CD4-positive, alpha-beta T cell (primary cell): ENCODE data around the gene FNDC3B. TPM values are rescaled to one million over a fixed set of nuclear protein-coding genes. Genes with fewer than 3 reads are reported as not detected.

Experiments used
- ATAC-seq: fragments of 200-7000 bp; cut with Tn5 transposase; one replicate; pipeline ENCODE4 v1.10.0; 2022; ENCODE audit warnings: mild to moderate bottlenecking; ENCODE audit not compliant: poor library complexity
- CTCF ChIA-PET: fragments of 350-600 bp; sonication (Branson Sonifier 250); formaldehyde crosslinking; loops from one replicate; lab custom pipeline; 2021; ENCODE audit warnings: antibody characterized with exemption, inconsistent platforms; lab: Charles Lee
- POLR2A ChIA-PET: fragments of 350-600 bp; sonication (Branson Sonifier 250); formaldehyde crosslinking; loops from one replicate; lab custom pipeline; 2021; ENCODE audit warnings: antibody characterized with exemption, inconsistent platforms; lab: Charles Lee
- DNase-seq, 14 experiments: peaks; one replicate each; pipeline ENCODE4 v3.0.0-alpha.2; 2013 to 2020; ENCODE audit warnings: mixed read lengths in 2 of 14
- H3K27ac ChIP-seq, 2 donors: one replicate each; pipeline versions ENCODE4 v1.5.1 to v1.7.0; 2013; ENCODE audit warnings: low read length in 2 of 2, low read depth in 1 of 2, mild to moderate bottlenecking in 1 of 2
- H3K27me3 ChIP-seq, 2 experiments: 1 replicate in 1 of 2; 2 replicates in 1 of 2; pipeline versions ENCODE4 v1.6.1 to v1.7.0; 2013; ENCODE audit warnings: low read length in 2 of 2, control low read depth in 1 of 2, mild to moderate bottlenecking in 1 of 2, moderate library complexity in 1 of 2; ENCODE audit not compliant: insufficient read depth in 2 of 2, control insufficient read depth in 1 of 2
- H3K36me3 ChIP-seq: one replicate; pipeline ENCODE4 v1.6.1; 2013; ENCODE audit warnings: low read length, control low read depth; ENCODE audit not compliant: insufficient read depth
- H3K4me1 ChIP-seq: one replicate; pipeline ENCODE4 v1.6.1; 2013; ENCODE audit warnings: low read length, control low read depth; ENCODE audit not compliant: insufficient read depth
- H3K4me3 ChIP-seq: one replicate; pipeline ENCODE4 v1.5.1; 2013; ENCODE audit warnings: mild to moderate bottlenecking, low read length, moderate library complexity
- H3K9me3 ChIP-seq, 2 experiments: 1 replicate in 1 of 2; 2 replicates in 1 of 2; pipeline versions ENCODE4 v1.6.1 to v1.7.0; 2013; ENCODE audit warnings: low read length in 2 of 2, mild to moderate bottlenecking in 2 of 2, control low read depth in 1 of 2, moderate library complexity in 1 of 2; ENCODE audit not compliant: control insufficient read depth in 1 of 2, insufficient read depth in 1 of 2
- H3K27ac Mint-ChIP-seq: one replicate; pipeline ENCODE4 v1.8.0; 2020; ENCODE audit warnings: mixed read lengths
- H3K27me3 Mint-ChIP-seq: one replicate; pipeline ENCODE4 v1.8.0; 2021; ENCODE audit warnings: mixed read lengths
- H3K36me3 Mint-ChIP-seq: one replicate; pipeline ENCODE4 v1.8.0; 2021; ENCODE audit warnings: low read depth, mixed read lengths
- H3K4me1 Mint-ChIP-seq: one replicate; pipeline ENCODE4 v1.8.0; 2021; ENCODE audit warnings: low read depth, mixed read lengths
- H3K4me3 Mint-ChIP-seq: one replicate; pipeline ENCODE4 v1.8.0; 2020; ENCODE audit warnings: mild to moderate bottlenecking, mixed read lengths
- H3K9me3 Mint-ChIP-seq: one replicate; pipeline ENCODE4 v1.8.0; 2020; ENCODE audit warnings: mixed read lengths
- intact Hi-C, 2 experiments: fragments of 100-400 bp; cut with DNase I in 1 of 2; cut with micrococcal nuclease in 1 of 2; formaldehyde crosslinking; loops; one replicate each; pipeline versions ENCODE4 v1.15.1 to v1.9.0; 2023 to 2025; cut with DNase I, micrococcal nuclease
- total RNA-seq, 174 experiments: library from RNA in 2 of 174; stranded (reverse) in 2 of 174; gene quantifications; one replicate each; pipeline ENCODE4 v1.2.3 and lab custom pipeline; 2021 to 2026
- TF ChIP-seq, protein P1 (sequence below): fragments of 200-600 bp; IDR thresholded peaks from one replicate; pipeline ENCODE4 v1.8.0; 2022; ENCODE audit warnings: antibody characterized with exemption, mild to moderate bottlenecking

Gene FNDC3B
- total RNA-seq, 2 experiments from 2014 or later = 26.1 to 28.7 TPM

- H3K4me1 Mint-ChIP-seq = no peaks in the 10 kb centered on the region
- ATAC-seq = no peak
- H3K4me1 ChIP-seq = no peaks in the 10 kb centered on the region
- H3K9me3 Mint-ChIP-seq = peaks cover 3% of the 10 kb centered on the region
- no peak overlapping the region for H3K27ac ChIP-seq
- TF ChIP-seq, protein P1, sequence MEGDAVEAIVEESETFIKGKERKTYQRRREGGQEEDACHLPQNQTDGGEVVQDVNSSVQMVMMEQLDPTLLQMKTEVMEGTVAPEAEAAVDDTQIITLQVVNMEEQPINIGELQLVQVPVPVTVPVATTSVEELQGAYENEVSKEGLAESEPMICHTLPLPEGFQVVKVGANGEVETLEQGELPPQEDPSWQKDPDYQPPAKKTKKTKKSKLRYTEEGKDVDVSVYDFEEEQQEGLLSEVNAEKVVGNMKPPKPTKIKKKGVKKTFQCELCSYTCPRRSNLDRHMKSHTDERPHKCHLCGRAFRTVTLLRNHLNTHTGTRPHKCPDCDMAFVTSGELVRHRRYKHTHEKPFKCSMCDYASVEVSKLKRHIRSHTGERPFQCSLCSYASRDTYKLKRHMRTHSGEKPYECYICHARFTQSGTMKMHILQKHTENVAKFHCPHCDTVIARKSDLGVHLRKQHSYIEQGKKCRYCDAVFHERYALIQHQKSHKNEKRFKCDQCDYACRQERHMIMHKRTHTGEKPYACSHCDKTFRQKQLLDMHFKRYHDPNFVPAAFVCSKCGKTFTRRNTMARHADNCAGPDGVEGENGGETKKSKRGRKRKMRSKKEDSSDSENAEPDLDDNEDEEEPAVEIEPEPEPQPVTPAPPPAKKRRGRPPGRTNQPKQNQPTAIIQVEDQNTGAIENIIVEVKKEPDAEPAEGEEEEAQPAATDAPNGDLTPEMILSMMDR = no peak
- peaks cover 13% of the 10 kb centered on the region for H3K36me3 ChIP-seq
- peaks cover 52% of the 10 kb centered on the region for H3K36me3 Mint-ChIP-seq
- H3K27me3 ChIP-seq = no peaks in the 10 kb centered on the region
- POLR2A ChIA-PET = no interaction called here
- H3K4me3 ChIP-seq = no peak overlapping the region
- H3K27me3 Mint-ChIP-seq = no peaks in the 10 kb centered on the region
- intact Hi-C loops = no loop called here
- DNase-seq = no peak
- H3K27ac Mint-ChIP-seq = no peak overlapping the region
- H3K4me3 Mint-ChIP-seq = no peak overlapping the region
- CTCF ChIA-PET = no interaction called here
- H3K9me3 ChIP-seq = no peaks in the 10 kb centered on the region
Observed at GRCh38 chr3:172384836-172385235, 345.5 kb downstream of the FNDC3B start.

- H3K27me3 Mint-ChIP-seq = no peaks in the 10 kb centered on the region
- H3K9me3 Mint-ChIP-seq = peaks cover 3% of the 10 kb centered on the region
- CTCF ChIA-PET = no interaction called here
- intact Hi-C loops = no loop called here
- POLR2A ChIA-PET = no interaction called here
- no peaks in the 10 kb centered on the region for H3K4me1 Mint-ChIP-seq
- peaks cover 36% of the 10 kb centered on the region for H3K36me3 Mint-ChIP-seq
- Histone ChIP-seq H3K4me3 (no peak overlapping the region), H3K9me3 (no peaks in the 10 kb centered on the region), H3K27me3 (no peaks in the 10 kb centered on the region), H3K36me3 (no peaks in the 10 kb centered on the region), H3K4me1 (no peaks in the 10 kb centered on the region), H3K27ac (no peak overlapping the region)
- H3K27ac Mint-ChIP-seq = no peak overlapping the region
- TF ChIP-seq, protein P1 = no peak
- DNase-seq = no peak
- ATAC-seq = no peak
- no peak overlapping the region for H3K4me3 Mint-ChIP-seq
Observed at GRCh38 chr3:172387728-172388127, 348.4 kb downstream of the FNDC3B start.

- intact Hi-C loops = no loop called here
- peaks cover 35% of the 10 kb centered on the region for H3K36me3 Mint-ChIP-seq
Observed at GRCh38 chr3:172388412-172389078, 349.2 kb downstream of the FNDC3B start.

More at GRCh38 chr3:172388412-172389078, 349.2 kb downstream of the FNDC3B start:
- Histone ChIP-seq H3K36me3 (no peaks in the 10 kb centered on the region), H3K27ac (no peak overlapping the region), H3K27me3 (no peaks in the 10 kb centered on the region), H3K4me1 (no peaks in the 10 kb centered on the region), H3K4me3 (no peak overlapping the region), H3K9me3 (no peaks in the 10 kb centered on the region)
- POLR2A ChIA-PET = no interaction called here
- CTCF ChIA-PET = no interaction called here
- Mint-ChIP-seq H3K27ac (no peak overlapping the region), H3K4me1 (no peaks in the 10 kb centered on the region), H3K9me3 (peaks cover 3% of the 10 kb centered on the region), H3K27me3 (no peaks in the 10 kb centered on the region), H3K4me3 (no peak overlapping the region)
- DNase-seq (no peak), ATAC-seq (no peak)
- TF ChIP-seq, protein P1 = no peak
